Activated T-cell treated with anti-CD3 and anti-CD28 coated beads, Interleukin-2, amount 50 U/mL, for 4 hours (primary cell): ENCODE measurements around the gene NOL9. TPM values are rescaled to one million over a fixed set of nuclear protein-coding genes. Genes with fewer than 3 reads are reported as not detected.

Experiments used
- ATAC-seq, 2 donors: fragments of 200-7000 bp; cut with Tn5 transposase; one replicate each; pipeline ENCODE4 v1.10.0; 2021
- DNase-seq: peaks from one replicate; pipeline ENCODE4 v3.0.0-alpha.2; 2020
- H3K27me3 Mint-ChIP-seq: one replicate; pipeline ENCODE4 v1.8.0; 2021; ENCODE audit warnings: low read depth, mixed read lengths
- H3K36me3 Mint-ChIP-seq: one replicate; pipeline ENCODE4 v1.8.0; 2022; ENCODE audit warnings: mixed read lengths; ENCODE audit not compliant: insufficient read depth
- H3K4me1 Mint-ChIP-seq: one replicate; pipeline ENCODE4 v1.8.0; 2021; ENCODE audit warnings: low read depth, mixed read lengths
- H3K4me3 Mint-ChIP-seq: one replicate; pipeline ENCODE4 v1.8.0; 2021; ENCODE audit warnings: mild to moderate bottlenecking, moderate library complexity, mixed read lengths
- H3K9me3 Mint-ChIP-seq: one replicate; pipeline ENCODE4 v1.8.0; 2021; ENCODE audit warnings: mixed read lengths
- total RNA-seq, 3 donors: library from RNA; stranded (reverse); gene quantifications; one replicate each; pipeline ENCODE4 v1.2.1, GENCODE V29; 2021

Gene NOL9
- total RNA-seq, 3 donors from 2014 or later = 69.3 to 80.2 (median 76.5) TPM

- H3K4me1 Mint-ChIP-seq = peaks cover 24% of the 10 kb centered on the region
- no peak for ATAC-seq
- peak overlapping the region; percentile 80 for H3K4me3 Mint-ChIP-seq
- DNase-seq = no peak
- peaks cover 7% of the 10 kb centered on the region for H3K27me3 Mint-ChIP-seq
- no peaks in the 10 kb centered on the region for H3K36me3 Mint-ChIP-seq
- no peaks in the 10 kb centered on the region for H3K9me3 Mint-ChIP-seq
Observed at GRCh38 chr1:6491081-6491449, 63.2 kb downstream of the NOL9 start.

GRCh38 chr1:6490181-6491080 is 63.9 kb downstream of the NOL9 start:
- H3K9me3 Mint-ChIP-seq = no peaks in the 10 kb centered on the region
- H3K27me3 Mint-ChIP-seq = peaks cover 9% of the 10 kb centered on the region
- ATAC-seq (peak; percentile 68 to 69), DNase-seq (peak; percentile 39)
- H3K4me1 Mint-ChIP-seq = peaks cover 20% of the 10 kb centered on the region
- H3K36me3 Mint-ChIP-seq = no peaks in the 10 kb centered on the region
- H3K4me3 Mint-ChIP-seq = peak overlapping the region; percentile 80

- ATAC-seq (peak; percentile 72 to 78), DNase-seq (peak; percentile 71)
- Mint-ChIP-seq H3K4me3 (peak overlapping the region; percentile 80), H3K36me3 (no peaks in the 10 kb centered on the region), H3K27me3 (peaks cover 9% of the 10 kb centered on the region), H3K9me3 (no peaks in the 10 kb centered on the region), H3K4me1 (peaks cover 20% of the 10 kb centered on the region)
Observed at GRCh38 chr1:6489799-6490180, 64.5 kb downstream of the NOL9 start.

GRCh38 chr1:6489383-6489765 is 64.9 kb downstream of the NOL9 start:
- Mint-ChIP-seq H3K4me1 (peaks cover 22% of the 10 kb centered on the region), H3K36me3 (no peaks in the 10 kb centered on the region), H3K9me3 (no peaks in the 10 kb centered on the region), H3K4me3 (peak overlapping the region; percentile 33), H3K27me3 (peaks cover 13% of the 10 kb centered on the region)
- no peak for DNase-seq
- ATAC-seq = no peak

- no peak for ATAC-seq
- no peaks in the 10 kb centered on the region for H3K9me3 Mint-ChIP-seq
- no peak for DNase-seq
- peaks cover 19% of the 10 kb centered on the region for H3K27me3 Mint-ChIP-seq
- H3K4me3 Mint-ChIP-seq = no peak overlapping the region
- H3K4me1 Mint-ChIP-seq = peaks cover 24% of the 10 kb centered on the region
- no peaks in the 10 kb centered on the region for H3K36me3 Mint-ChIP-seq
Observed at GRCh38 chr1:6488602-6489382, 65.5 kb downstream of the NOL9 start.

- no peak for DNase-seq
- Mint-ChIP-seq H3K4me1 (peaks cover 20% of the 10 kb centered on the region), H3K4me3 (no peak overlapping the region), H3K36me3 (no peaks in the 10 kb centered on the region), H3K9me3 (no peaks in the 10 kb centered on the region), H3K27me3 (peaks cover 20% of the 10 kb centered on the region)
- ATAC-seq = no peak
Observed at GRCh38 chr1:6487804-6488484, 66.4 kb downstream of the NOL9 start.

- Mint-ChIP-seq H3K27me3 (peaks cover 26% of the 10 kb centered on the region), H3K4me3 (peak overlapping the region; percentile 37), H3K4me1 (peaks cover 16% of the 10 kb centered on the region), H3K36me3 (no peaks in the 10 kb centered on the region), H3K9me3 (no peaks in the 10 kb centered on the region)
- peak; percentile 76 for ATAC-seq
- DNase-seq = peak; percentile 88
Observed at GRCh38 chr1:6486433-6487011, 67.8 kb downstream of the NOL9 start.

- H3K9me3 Mint-ChIP-seq = no peaks in the 10 kb centered on the region
- peaks cover 26% of the 10 kb centered on the region for H3K27me3 Mint-ChIP-seq
- H3K36me3 Mint-ChIP-seq = no peaks in the 10 kb centered on the region
- H3K4me3 Mint-ChIP-seq = no peak overlapping the region
- no peak for DNase-seq
- peaks cover 11% of the 10 kb centered on the region for H3K4me1 Mint-ChIP-seq
- no peak for ATAC-seq
Observed at GRCh38 chr1:6485168-6486101, 68.9 kb downstream of the NOL9 start.

GRCh38 chr1:6484826-6485167 is 69.5 kb downstream of the NOL9 start:
- Mint-ChIP-seq H3K4me3 (no peak overlapping the region), H3K36me3 (no peaks in the 10 kb centered on the region), H3K4me1 (peaks cover 11% of the 10 kb centered on the region)

GRCh38 chr1:6483761-6484117 is 70.6 kb downstream of the NOL9 start:
- Mint-ChIP-seq H3K4me3 (no peak overlapping the region), H3K9me3 (no peaks in the 10 kb centered on the region), H3K36me3 (no peaks in the 10 kb centered on the region), H3K27me3 (peaks cover 26% of the 10 kb centered on the region), H3K4me1 (peaks cover 11% of the 10 kb centered on the region)
- ATAC-seq (no peak), DNase-seq (no peak)

More at GRCh38 chr1:6484826-6485167, 69.5 kb downstream of the NOL9 start:
- Mint-ChIP-seq H3K9me3 (no peaks in the 10 kb centered on the region), H3K27me3 (peaks cover 26% of the 10 kb centered on the region)
- DNase-seq = no peak
- ATAC-seq = no peak

- DNase-seq (no peak), ATAC-seq (no peak)
- Mint-ChIP-seq H3K9me3 (no peaks in the 10 kb centered on the region), H3K4me1 (peaks cover 11% of the 10 kb centered on the region), H3K36me3 (no peaks in the 10 kb centered on the region), H3K27me3 (peaks cover 26% of the 10 kb centered on the region), H3K4me3 (no peak overlapping the region)
Observed at GRCh38 chr1:6483017-6483760, 71.1 kb downstream of the NOL9 start.

GRCh38 chr1:6481820-6482219 is 72.5 kb downstream of the NOL9 start:
- peaks cover 25% of the 10 kb centered on the region for H3K27me3 Mint-ChIP-seq
- peaks cover 11% of the 10 kb centered on the region for H3K4me1 Mint-ChIP-seq
- DNase-seq (no peak), ATAC-seq (no peak)
- no peak overlapping the region for H3K4me3 Mint-ChIP-seq
- no peaks in the 10 kb centered on the region for H3K36me3 Mint-ChIP-seq
- no peaks in the 10 kb centered on the region for H3K9me3 Mint-ChIP-seq
